Cardiac muscle cell (in vitro differentiated cells and primary cell): ENCODE measurements around the gene PAGE1. TPM values are rescaled to one million over a fixed set of nuclear protein-coding genes. Genes with fewer than 3 reads are reported as not detected.

Experiments
- DNase-seq, 2 donors: peaks; one replicate each; pipeline versions ENCODE4 v3.0.0 to v3.0.0-alpha.2; 2010 to 2017; ENCODE audit warnings: low read depth in 1 of 2, low spot score in 1 of 2
- H3K27ac ChIP-seq: fragments of 200-600 bp; sonication (generic); 2 replicates; pipeline ENCODE4 v1.5.1; 2016
- H3K27me3 ChIP-seq: fragments of 200-600 bp; sonication (generic); 2 replicates; pipeline ENCODE4 v1.6.0; 2016; ENCODE audit warnings: control low read depth
- H3K36me3 ChIP-seq: fragments of 200-600 bp; sonication (generic); 2 replicates; pipeline ENCODE4 v1.5.1; 2016; ENCODE audit warnings: control low read depth
- H3K4me1 ChIP-seq: fragments of 200-600 bp; sonication (generic); 2 replicates; pipeline ENCODE4 v1.8.1; 2017; ENCODE audit warnings: low read depth, mild to moderate bottlenecking, mixed run types
- H3K4me3 ChIP-seq: fragments of 200-600 bp; sonication (generic); 2 replicates; pipeline ENCODE4 v1.5.1; 2016; ENCODE audit warnings: mild to moderate bottlenecking
- H3K9me3 ChIP-seq: fragments of 200-600 bp; sonication (generic); 2 replicates; pipeline ENCODE4 v1.5.1; 2017; ENCODE audit warnings: low read depth, mild to moderate bottlenecking, control low read depth
- polyA plus RNA-seq: library from polyadenylated mRNA; unstranded; fragments of >200 nt; fragmentation: Nextera tagmentation; extraction: Ambion mirVana; gene quantifications from 2 replicates; pipeline ENCODE4 v1.2.1, GENCODE V29; 2016
- total RNA-seq: library from RNA; depleted of rRNA; stranded (reverse); fragments of >200 nt; gene quantifications from 2 replicates; pipeline ENCODE4 v1.2.3, GENCODE V29; 2016
- TF ChIP-seq, protein P1 (sequence below): IDR thresholded peaks from 2 replicates; pipeline ENCODE4 v1.5.1; 2012; ENCODE audit warnings: low read depth, mild to moderate bottlenecking, low read length

PAGE1 gene
- total and polyA plus RNA-seq, 2 experiments from 2014 or later, result not detected

DNA sequence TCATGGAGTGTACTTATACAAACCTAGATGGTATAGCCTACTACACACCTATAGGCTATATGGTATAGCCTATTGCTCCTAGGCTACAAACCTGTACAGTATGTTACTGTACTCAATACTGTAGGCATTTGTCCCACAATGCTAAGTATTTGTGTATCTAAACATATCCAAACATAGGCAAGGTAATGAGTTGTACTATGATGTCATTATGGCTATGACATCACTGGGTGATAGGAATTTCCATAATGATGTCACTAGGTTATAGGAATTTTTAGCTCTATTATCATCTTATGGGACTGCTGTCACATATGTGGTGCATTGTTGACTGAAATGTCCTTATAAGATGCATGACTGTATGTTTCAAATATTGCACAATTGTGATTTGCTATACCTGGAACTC, 5.5 kb upstream of the PAGE1 start:
- DNase-seq, result no peak
- no peak overlapping the region for H3K27ac ChIP-seq
- no peaks in the 10 kb centered on the region for H3K36me3 ChIP-seq
- no peaks in the 10 kb centered on the region for H3K27me3 ChIP-seq
- no peaks in the 10 kb centered on the region for H3K4me1 ChIP-seq
- no peak overlapping the region for H3K4me3 ChIP-seq
- no peaks in the 10 kb centered on the region for H3K9me3 ChIP-seq
- TF ChIP-seq, protein P1, sequence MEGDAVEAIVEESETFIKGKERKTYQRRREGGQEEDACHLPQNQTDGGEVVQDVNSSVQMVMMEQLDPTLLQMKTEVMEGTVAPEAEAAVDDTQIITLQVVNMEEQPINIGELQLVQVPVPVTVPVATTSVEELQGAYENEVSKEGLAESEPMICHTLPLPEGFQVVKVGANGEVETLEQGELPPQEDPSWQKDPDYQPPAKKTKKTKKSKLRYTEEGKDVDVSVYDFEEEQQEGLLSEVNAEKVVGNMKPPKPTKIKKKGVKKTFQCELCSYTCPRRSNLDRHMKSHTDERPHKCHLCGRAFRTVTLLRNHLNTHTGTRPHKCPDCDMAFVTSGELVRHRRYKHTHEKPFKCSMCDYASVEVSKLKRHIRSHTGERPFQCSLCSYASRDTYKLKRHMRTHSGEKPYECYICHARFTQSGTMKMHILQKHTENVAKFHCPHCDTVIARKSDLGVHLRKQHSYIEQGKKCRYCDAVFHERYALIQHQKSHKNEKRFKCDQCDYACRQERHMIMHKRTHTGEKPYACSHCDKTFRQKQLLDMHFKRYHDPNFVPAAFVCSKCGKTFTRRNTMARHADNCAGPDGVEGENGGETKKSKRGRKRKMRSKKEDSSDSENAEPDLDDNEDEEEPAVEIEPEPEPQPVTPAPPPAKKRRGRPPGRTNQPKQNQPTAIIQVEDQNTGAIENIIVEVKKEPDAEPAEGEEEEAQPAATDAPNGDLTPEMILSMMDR, result no peak

DNA sequence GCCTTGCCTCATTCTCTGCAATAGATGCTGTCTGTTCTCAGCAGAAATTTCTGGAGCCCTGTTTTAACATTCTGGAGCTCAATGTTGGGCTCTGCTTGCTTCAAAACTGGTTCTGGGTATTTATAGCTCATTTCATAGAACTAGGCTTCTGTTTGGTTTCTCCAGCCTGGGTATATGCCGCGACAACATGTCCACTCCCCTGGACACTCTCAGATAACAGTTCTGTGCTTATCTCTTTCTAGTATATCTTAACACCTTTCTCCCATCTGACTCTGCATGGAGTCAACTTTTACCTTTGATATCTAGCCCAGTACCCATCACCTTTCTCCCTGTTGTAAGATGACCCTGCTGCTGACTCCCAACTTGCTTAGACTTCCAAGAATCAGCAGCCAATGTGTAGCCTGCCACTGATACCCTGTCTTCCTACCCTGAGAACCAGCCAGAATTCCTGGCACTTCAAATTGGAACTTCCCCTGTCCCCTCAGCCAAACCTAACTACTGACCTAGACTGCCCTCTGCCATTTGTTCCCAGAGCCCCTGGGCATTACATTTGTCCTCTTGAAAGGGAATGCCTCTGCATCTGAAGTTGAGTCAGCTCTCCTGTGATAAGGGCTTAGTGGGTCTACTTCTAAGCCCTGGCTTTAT, 20.6 kb downstream of the PAGE1 start:
- Histone ChIP-seq H3K36me3 (no peaks in the 10 kb centered on the region), H3K4me3 (no peak overlapping the region), H3K9me3 (no peaks in the 10 kb centered on the region), H3K4me1 (no peaks in the 10 kb centered on the region), H3K27ac (no peak overlapping the region), H3K27me3 (no peaks in the 10 kb centered on the region)
- DNase-seq, result no peak
- TF ChIP-seq, protein P1, result no peak

DNA sequence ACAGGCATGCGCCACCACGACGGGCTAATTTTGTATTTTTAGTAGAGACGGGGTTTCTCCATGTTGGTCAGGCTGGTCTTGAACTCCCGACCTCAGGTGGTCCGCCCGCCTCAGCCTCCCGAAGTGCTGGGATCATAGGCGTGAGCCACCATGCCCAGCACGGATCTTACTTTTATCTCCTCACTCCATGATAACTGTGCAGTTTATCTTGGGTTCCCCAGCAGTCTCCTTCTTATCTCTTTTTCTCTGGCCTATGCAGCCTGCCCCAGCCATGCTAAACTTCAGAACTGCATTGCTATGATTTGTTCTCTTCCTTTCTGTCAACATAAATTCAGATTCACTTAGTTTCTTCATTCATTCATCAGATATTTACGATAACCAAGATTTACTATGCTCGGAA, 22.4 kb downstream of the PAGE1 start:
- Histone ChIP-seq H3K36me3 (no peaks in the 10 kb centered on the region), H3K4me1 (no peaks in the 10 kb centered on the region), H3K27me3 (no peaks in the 10 kb centered on the region), H3K27ac (no peak overlapping the region), H3K4me3 (no peak overlapping the region), H3K9me3 (no peaks in the 10 kb centered on the region)
- TF ChIP-seq, protein P1, result no peak
- DNase-seq, result no peak

DNA sequence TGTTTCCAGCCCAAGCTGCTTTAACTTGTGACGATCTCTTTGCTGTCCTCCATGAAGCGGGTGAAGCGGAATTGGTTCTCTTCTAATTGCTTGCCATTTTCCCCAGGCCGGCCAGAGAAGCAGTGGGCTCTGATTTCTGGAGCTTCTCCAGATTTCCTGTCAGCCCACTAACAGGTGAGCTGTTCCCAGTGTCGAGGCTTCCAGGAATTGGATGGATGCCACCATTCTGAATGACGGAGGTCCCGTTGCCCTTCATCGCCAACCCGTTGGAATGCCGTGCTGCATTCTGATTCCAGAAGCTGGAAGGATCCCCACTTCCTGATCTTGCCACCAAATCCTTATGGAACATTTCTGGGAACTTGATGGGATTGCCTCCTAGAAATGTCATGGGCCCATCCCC, 31.0 kb downstream of the PAGE1 start:
- Histone ChIP-seq H3K27ac (no peak overlapping the region), H3K4me3 (no peak overlapping the region), H3K36me3 (no peaks in the 10 kb centered on the region), H3K27me3 (no peaks in the 10 kb centered on the region), H3K9me3 (no peaks in the 10 kb centered on the region), H3K4me1 (no peaks in the 10 kb centered on the region)
- DNase-seq, result no peak
- TF ChIP-seq, protein P1, result no peak

DNA sequence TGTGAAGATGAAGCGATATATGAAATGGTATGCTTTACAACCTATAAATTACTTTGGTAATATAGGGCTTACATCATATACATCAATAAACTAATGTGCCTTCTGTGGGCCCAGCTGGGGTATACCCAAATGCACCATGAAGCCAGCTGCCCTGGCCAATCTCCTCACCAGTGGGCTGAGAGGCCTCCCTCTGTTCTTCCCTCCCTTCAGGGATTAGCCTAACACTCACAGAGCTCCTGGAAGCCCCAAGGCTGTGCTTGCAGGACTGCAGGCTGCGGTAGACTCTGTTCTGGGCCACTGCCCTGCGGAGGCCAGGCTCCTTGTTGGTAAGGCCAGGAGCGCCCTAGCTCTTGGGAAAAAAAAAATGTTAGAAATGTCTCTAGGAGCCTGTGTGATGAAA, 33.9 kb downstream of the PAGE1 start:
- H3K27me3 ChIP-seq, result no peaks in the 10 kb centered on the region
- TF ChIP-seq, protein P1, result no peak
- no peak for DNase-seq

More for the DNA sequence above, 33.9 kb downstream of the PAGE1 start:
- H3K9me3 ChIP-seq, result no peaks in the 10 kb centered on the region
- no peaks in the 10 kb centered on the region for H3K4me1 ChIP-seq
- H3K27ac ChIP-seq, result no peak overlapping the region
- H3K36me3 ChIP-seq, result no peaks in the 10 kb centered on the region
- no peak overlapping the region for H3K4me3 ChIP-seq
